ENCODE results near the gene OR7A10.

The OR7A10 gene

GRCh38 chr19:14848822-14849221, at the start of gene OR7A10:
OR7A10 (minus strand) TSS chr19:14848922; CDS start chr19:14841877, 7,045 bp downstream.
- DNase-seq = no peak

GRCh38 chr19:14890643-14891379, 42.1 kb upstream of the OR7A10 start:
- no peak for DNase-seq

GRCh38 chr19:14889994-14890642, 41.4 kb upstream of the OR7A10 start:
- no peak for DNase-seq

- DNase-seq = no peak
These were observed 37.3 kb upstream of the OR7A10 start, which contains the start of gene OR7A17 for GRCh38 chr19:14886032-14886431. OR7A17 (minus strand) TSS chr19:14886132; CDS start chr19:14881355, 4,777 bp downstream.

- DNase-seq = no peak
These were observed 23.0 kb upstream of the OR7A10 start for GRCh38 chr19:14871619-14872230.

- no peak for DNase-seq
These were observed 19.8 kb upstream of the OR7A10 start for GRCh38 chr19:14868497-14868896.

- DNase-seq = no peak
These were observed 5.1 kb downstream of the OR7A10 start for GRCh38 chr19:14843578-14843977.

- no peak for DNase-seq
These were observed 5.6 kb downstream of the OR7A10 start for GRCh38 chr19:14843169-14843568.

GRCh38 chr19:14840206-14840605, 8.5 kb downstream of the OR7A10 start:
- no peak for DNase-seq

GRCh38 chr19:14837391-14837790, 11.3 kb downstream of the OR7A10 start:
- DNase-seq = no peak

- no peak for DNase-seq
These were observed 13.7 kb downstream of the OR7A10 start, which contains the start of the genes OR7A5 and OR7C1 for GRCh38 chr19:14835011-14835410. OR7A5 (minus strand) TSS chr19:14835185; CDS start chr19:14828241, 6,944 bp downstream. OR7C1 (minus strand) TSS chr19:14835185; CDS start chr19:14800136, 35,049 bp downstream.

- no peak for DNase-seq
These were observed 18.0 kb downstream of the OR7A10 start for GRCh38 chr19:14830702-14831101.

GRCh38 chr19:14826006-14826405, 22.7 kb downstream of the OR7A10 start:
- DNase-seq = no peak

GRCh38 chr19:14821937-14822336, 26.8 kb downstream of the OR7A10 start:
- DNase-seq = no peak

- DNase-seq = no peak
These were observed 30.1 kb downstream of the OR7A10 start for GRCh38 chr19:14818588-14818987.

GRCh38 chr19:14817052-14817451, 31.7 kb downstream of the OR7A10 start:
- no peak for DNase-seq

- DNase-seq = no peak
These were observed 33.6 kb downstream of the OR7A10 start for GRCh38 chr19:14814982-14815652.

- DNase-seq = no peak
These were observed 39.3 kb downstream of the OR7A10 start for GRCh38 chr19:14809272-14810057.

- no peak for DNase-seq
These were observed 44.0 kb downstream of the OR7A10 start for GRCh38 chr19:14804765-14805164.

GRCh38 chr19:14798760-14799159, 50.0 kb downstream of the OR7A10 start:
- DNase-seq = no peak

- no peak for DNase-seq
These were observed 52.7 kb downstream of the OR7A10 start for GRCh38 chr19:14796021-14796420.

- no peak for DNase-seq
These were observed 53.5 kb downstream of the OR7A10 start for GRCh38 chr19:14795078-14795721.

Measured in NCI-H2227 treated with DMSO at 0.1 percent for 48 hours (cell line).